WTC11 (cell line): ENCODE results near the gene PDHB.
A peak's percentile ranks its signal among the peaks of the same experiment; 100 is the strongest.

Source experiments
- ATF1 ChIP-seq: sonication (generic); formaldehyde crosslinking; IDR thresholded peaks from 2 replicates; pipeline ENCODE4 v1.8.1; 2023; ENCODE audit warnings: mild to moderate bottlenecking, moderate library complexity, missing genetic modification reagents
- ETV6 ChIP-seq: sonication (generic); formaldehyde crosslinking; IDR thresholded peaks from 2 replicates; pipeline ENCODE4 v1.8.1; 2022; ENCODE audit warnings: mild to moderate bottlenecking, missing genetic modification reagents
- GABPB1 ChIP-seq: sonication (generic); formaldehyde crosslinking; IDR thresholded peaks from 2 replicates; pipeline ENCODE4 v1.8.1; 2023; ENCODE audit warnings: mild to moderate bottlenecking, missing genetic modification reagents
- JAZF1 ChIP-seq: fragments of 250-450 bp; sonication (Bioruptor Pico); IDR thresholded peaks from 2 replicates; pipeline ENCODE4 v1.9.0; 2021; ENCODE audit warnings: moderate library complexity, mild to moderate bottlenecking, inconsistent platforms
- JUN ChIP-seq: sonication (generic); formaldehyde crosslinking; IDR thresholded peaks from 2 replicates; pipeline ENCODE4 v1.8.0; 2023; ENCODE audit warnings: mild to moderate bottlenecking, missing genetic modification reagents
- NFYB ChIP-seq: sonication (generic); formaldehyde crosslinking; conservative IDR thresholded peaks from 2 replicates; pipeline ENCODE4 v1.8.0; 2022; ENCODE audit warnings: low read depth, missing genetic modification reagents
- SMAD3 ChIP-seq: sonication (generic); formaldehyde crosslinking; IDR thresholded peaks from 2 replicates; pipeline ENCODE4 v1.8.0; 2022; ENCODE audit warnings: missing genetic modification reagents, mild to moderate bottlenecking, borderline replicate concordance
- SP1 ChIP-seq: sonication (generic); formaldehyde crosslinking; conservative IDR thresholded peaks from 2 replicates; pipeline ENCODE4 v1.8.1; 2022; ENCODE audit warnings: missing genetic modification reagents
- ZBTB21 ChIP-seq: sonication (generic); formaldehyde crosslinking; IDR thresholded peaks from 2 replicates; pipeline ENCODE4 v1.8.1; 2023; ENCODE audit warnings: mild to moderate bottlenecking, missing genetic modification reagents, borderline replicate concordance
- ZNF423 ChIP-seq: fragments of 250-450 bp; sonication (Bioruptor Pico); IDR thresholded peaks from 2 replicates; pipeline ENCODE4 v2.1.2; 2022; ENCODE audit warnings: mild to moderate bottlenecking, moderate library complexity
- TF ChIP-seq, protein P1 (sequence below): fragments of 200-600 bp; IDR thresholded peaks from 2 replicates; pipeline ENCODE4 v1.8.0; 2022; ENCODE audit warnings: antibody characterized with exemption
- TF ChIP-seq, protein P2 (sequence below): fragments of 250-450 bp; sonication (Bioruptor Pico); conservative IDR thresholded peaks from 2 replicates; pipeline ENCODE4 v1.9.0; 2021; ENCODE audit warnings: mild to moderate bottlenecking

DNA sequence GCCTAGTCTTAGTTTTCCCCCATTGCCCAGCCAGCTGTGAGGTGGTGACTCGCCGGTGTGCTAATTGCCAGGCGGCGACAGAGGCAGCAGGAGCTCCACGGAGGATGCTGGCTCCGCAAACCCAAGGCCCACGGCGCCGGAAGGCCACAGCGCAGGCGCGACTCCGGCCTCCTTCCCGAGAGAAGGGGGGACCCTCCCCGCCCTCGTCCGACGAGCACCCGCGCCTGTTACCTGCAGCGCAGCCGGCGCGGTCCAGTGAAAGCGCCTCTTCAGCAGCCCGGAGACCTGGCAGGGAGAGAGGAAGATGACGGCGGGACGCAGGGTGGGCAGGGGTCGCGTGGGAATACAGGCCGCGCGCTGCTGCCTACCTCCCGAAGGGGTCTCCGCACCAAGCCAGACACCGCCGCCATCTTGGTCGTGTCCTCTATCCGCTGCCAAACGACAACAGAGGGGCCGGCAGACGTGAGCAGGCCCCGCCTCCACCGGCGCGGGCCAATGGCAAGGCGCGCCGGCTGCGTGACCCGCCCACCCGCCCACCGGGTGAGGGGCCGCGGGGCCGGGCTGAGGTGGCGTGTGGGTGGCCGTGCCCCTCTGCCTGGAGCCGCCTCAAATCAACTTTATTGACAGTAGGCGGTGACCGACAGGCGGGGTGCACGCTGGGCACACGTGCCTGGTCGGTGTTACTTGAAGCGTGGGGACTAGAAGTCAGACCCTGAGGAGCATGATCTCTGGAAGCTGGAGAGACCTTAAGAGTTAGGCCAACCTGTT lies at the start of gene PDHB:
- TF ChIP-seq, protein P1, sequence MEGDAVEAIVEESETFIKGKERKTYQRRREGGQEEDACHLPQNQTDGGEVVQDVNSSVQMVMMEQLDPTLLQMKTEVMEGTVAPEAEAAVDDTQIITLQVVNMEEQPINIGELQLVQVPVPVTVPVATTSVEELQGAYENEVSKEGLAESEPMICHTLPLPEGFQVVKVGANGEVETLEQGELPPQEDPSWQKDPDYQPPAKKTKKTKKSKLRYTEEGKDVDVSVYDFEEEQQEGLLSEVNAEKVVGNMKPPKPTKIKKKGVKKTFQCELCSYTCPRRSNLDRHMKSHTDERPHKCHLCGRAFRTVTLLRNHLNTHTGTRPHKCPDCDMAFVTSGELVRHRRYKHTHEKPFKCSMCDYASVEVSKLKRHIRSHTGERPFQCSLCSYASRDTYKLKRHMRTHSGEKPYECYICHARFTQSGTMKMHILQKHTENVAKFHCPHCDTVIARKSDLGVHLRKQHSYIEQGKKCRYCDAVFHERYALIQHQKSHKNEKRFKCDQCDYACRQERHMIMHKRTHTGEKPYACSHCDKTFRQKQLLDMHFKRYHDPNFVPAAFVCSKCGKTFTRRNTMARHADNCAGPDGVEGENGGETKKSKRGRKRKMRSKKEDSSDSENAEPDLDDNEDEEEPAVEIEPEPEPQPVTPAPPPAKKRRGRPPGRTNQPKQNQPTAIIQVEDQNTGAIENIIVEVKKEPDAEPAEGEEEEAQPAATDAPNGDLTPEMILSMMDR, result no peak
- TF ChIP-seq JUN (no peak; the same call in 1 of the 2 replicates), NFYB (no peak), JAZF1 (no peak), ZNF423 (CRISPR knock-in tag) (no peak), SP1 (CRISPR knock-in tag) (peak; percentile 75), ZBTB21 (CRISPR knock-in tag) (peak; percentile 89), GABPB1 (peak; percentile 79), ATF1 (CRISPR knock-in tag) (no peak; the same call in 1 of the 2 replicates), SMAD3 (CRISPR knock-in tag) (peak; percentile 59; the same call in 1 of the 2 replicates), ETV6 (CRISPR knock-in tag) (peak; percentile 92)
- TF ChIP-seq, protein P2, sequence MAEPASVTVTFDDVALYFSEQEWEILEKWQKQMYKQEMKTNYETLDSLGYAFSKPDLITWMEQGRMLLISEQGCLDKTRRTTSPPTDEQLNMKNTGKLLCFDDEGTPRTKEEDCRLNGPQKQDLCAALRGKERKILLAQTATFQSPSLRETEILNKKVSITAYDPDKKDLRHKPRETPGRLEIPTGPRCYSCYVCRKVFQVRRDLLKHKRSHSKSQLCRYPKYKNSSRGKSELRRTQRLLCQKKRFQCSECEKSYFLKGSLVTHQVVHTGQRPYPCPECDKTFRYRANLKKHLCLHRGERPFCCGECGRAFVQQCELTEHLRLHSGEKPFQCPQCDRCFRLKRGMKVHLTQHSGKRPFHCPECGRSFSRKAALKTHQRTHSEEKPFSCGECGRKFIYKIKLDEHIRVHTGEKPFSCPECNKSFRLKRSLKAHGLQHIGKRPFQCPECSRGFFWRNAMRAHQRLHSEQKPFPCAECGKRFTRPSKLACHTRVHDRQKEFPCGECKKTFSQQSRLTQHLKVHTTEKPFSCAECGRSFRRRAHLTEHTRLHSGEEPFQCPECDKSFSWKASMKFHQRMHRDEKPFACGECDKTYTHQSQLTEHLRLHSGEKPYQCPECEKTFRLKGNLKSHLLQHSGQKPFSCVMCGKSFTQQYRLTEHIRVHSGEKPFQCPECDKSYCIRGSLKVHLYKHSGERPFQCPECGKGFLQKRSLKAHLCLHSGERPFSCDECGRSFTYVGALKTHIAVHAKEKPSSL (CRISPR knock-in tag), result no peak
